AG08395 (cell line): ENCODE results near the gene ALKAL2.

Experiments used
- DNase-seq: peaks from one replicate; pipeline ENCODE4 v3.0.0; 2012; ENCODE audit warnings: mixed read lengths, low spot score

The ALKAL2 gene

DNA sequence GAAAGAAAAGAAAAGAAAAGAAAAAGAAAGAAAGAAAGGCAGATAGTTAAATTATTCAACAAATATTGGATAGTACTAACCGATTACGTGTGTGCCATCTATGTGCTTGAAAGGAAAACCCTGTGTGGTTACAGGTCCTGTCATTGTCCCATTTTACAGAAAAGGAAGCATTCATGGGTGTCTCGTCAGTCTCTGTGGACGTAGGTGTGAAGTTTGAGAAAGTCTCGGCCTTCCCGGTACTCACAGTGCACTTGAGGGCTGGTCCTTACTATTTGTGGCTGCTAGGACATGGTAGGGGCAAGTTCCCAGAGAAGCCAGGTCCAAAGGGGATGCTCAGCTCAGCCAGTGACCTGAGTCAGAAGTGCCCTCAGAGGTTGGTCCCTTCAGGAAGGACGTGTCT lies 43.3 kb downstream of the ALKAL2 start:
- DNase-seq, result no peak

GRCh38 chr2:238869-239268 lies 49.0 kb downstream of the ALKAL2 start:
- DNase-seq, result no peak

DNA sequence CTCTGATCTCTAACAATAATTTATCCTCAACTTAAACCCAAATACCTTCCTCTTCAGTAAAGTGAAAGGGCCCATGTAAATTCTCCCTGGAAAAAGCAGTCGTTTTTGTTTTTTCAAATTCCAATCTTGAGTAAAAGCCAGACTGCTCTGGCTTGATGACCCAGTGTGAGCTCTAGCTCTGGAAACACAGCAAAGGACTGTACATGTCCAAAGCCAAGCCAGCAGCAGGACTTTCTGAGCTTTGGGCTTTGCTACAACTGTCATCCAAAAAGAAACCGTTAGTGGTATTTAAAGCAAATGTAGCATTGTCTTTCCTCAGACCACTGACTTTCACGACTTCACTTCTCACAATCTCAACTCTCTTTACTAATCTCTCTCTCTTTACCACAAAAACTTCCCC lies 49.5 kb downstream of the ALKAL2 start:
- no peak for DNase-seq

DNA sequence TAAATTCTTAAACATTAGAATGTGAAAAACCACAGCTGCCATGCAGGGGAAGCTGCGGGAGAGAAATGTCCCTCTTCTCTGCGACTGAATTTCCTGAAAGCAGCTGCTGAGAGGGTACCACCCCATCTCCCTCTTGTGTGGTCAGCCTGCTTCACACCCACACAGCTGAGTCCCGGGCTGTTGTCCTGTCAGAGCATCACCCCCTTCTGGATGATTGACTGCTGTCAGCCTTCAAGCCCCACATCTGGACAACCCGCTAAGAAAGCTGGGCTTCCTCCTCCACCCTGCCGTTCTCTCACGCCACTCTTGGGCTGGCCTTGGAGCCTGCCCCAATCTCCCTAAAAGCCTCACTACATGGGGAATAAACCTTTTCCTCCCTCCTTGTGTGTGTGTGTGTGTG lies 50.0 kb downstream of the ALKAL2 start:
- no peak for DNase-seq

DNA sequence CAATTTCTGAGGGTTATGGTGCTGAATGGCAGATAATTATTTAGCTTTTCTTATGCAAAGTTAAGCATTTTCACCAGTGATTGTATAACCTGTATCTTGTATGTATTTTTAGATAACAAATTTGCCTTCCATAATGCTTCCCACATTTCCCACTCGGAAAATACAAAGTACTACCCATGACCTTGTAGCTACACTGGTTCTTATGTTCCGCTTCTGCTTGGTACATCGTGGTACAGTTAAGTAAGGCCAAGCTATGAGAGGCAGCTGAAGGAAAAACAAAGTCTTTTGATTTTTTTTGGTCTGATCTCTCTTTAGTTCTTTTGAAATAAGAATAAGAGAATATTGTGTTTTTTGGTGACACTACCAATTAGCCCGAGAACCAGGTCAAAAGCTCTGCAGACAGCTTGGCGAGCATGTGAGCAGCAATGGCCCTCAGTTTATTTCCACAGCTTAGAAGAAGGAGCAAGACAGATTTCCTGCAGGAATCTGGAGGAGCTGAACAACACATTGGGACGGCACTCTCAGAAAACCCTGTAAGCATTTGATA lies 50.8 kb downstream of the ALKAL2 start:
- no peak for DNase-seq

DNA sequence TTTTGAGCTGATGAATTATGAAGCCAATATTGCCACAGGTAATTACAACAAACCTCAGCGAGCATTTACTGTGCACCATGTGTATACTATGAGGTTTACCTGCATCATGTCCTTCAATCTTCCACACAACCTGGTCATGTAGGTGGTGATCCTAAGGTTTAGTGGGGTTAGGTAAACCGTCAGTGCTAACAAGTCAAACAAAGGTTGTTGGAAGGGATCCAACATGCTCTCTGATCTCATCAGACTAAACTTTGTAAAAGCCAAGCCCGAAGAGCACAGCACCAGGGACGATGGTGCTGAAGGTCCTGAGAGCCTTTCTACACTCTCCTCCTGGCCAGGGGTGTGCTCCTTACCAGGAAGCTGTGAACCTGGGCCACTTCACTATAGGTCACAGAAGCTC lies 53.5 kb downstream of the ALKAL2 start:
- DNase-seq, result no peak

DNA sequence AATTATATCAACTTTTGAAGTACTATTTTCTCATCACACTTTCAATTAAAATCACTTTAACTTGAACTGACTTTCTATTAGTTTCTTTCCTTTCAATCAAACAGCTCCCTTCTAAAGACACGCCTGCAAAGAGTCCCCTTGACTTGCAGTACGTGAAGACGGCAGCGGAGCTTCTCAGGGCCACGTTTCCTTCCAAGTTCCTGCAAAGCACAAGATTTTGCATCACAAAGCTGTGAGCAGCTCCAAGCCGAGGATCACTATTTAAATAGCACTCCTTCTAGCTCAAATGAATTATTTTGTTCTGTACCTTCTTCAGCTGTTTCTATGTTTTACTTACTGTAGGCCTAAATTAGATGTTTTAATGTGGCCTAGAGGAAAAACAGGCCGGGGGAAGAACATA lies 54.9 kb downstream of the ALKAL2 start:
- no peak for DNase-seq

GRCh38 chr2:231521-232185 lies 56.2 kb downstream of the ALKAL2 start:
- no peak for DNase-seq
